ENCODE measurements around the gene SEC22B. TPM values are rescaled to one million over a fixed set of nuclear protein-coding genes. Genes with fewer than 3 reads are reported as not detected.

SEC22B gene
- total RNA-seq, 1 donor from 2014 or later = 30.1 TPM

Other genes with a start within 250 kb of the SEC22B start
- 159 TPM for gene NOTCH2, start 106.9 kb downstream of the SEC22B start, total RNA-seq
- 17.5 TPM for gene NBPF8, start 238.5 kb upstream of the SEC22B start, total RNA-seq